Activated CD8-positive, alpha-beta memory T cell treated with anti-CD3 and anti-CD28 coated beads for 1 hour (primary cell): ENCODE data around the gene NQO2.

Experiments used
- DNase-seq, 2 donors: peaks; one replicate each; pipeline ENCODE4 v3.0.0-alpha.2; 2020; ENCODE audit warnings: low read depth in 1 of 2; ENCODE audit errors: extremely low read depth in 1 of 2

Gene NQO2

GRCh38 chr6:2999618-3000557 lies at the start of gene NQO2:
Gene NQO2, plus strand, starts transcription at chr6:2999894. Its CDS starts 6,659 bp downstream, at chr6:3006553.
- DNase-seq = peak; percentile 68 to 90

DNA sequence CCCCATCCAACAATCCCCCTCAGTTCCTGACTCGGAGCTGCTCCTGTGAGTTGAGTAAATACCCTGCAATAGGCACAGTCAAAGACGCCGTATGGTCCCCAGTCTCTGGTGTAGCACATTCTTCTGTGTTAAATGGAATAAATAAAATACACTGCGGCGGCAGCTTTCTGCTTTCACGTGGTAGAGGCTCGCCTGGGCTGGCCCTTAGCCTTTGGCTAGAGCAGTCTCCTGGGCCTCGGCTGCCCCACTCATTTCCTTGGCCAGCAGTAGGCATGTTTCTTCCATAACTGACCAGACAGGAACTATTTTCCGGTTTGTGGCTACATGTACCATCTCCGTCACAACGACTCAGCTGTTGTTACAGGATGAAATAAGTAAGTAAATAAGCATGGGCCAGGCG lies 49.0 kb upstream of the NQO2 start:
- no peak for DNase-seq

- DNase-seq = no peak
These were observed 48.0 kb upstream of the NQO2 start for GRCh38 chr6:2951728-2952127.

DNA sequence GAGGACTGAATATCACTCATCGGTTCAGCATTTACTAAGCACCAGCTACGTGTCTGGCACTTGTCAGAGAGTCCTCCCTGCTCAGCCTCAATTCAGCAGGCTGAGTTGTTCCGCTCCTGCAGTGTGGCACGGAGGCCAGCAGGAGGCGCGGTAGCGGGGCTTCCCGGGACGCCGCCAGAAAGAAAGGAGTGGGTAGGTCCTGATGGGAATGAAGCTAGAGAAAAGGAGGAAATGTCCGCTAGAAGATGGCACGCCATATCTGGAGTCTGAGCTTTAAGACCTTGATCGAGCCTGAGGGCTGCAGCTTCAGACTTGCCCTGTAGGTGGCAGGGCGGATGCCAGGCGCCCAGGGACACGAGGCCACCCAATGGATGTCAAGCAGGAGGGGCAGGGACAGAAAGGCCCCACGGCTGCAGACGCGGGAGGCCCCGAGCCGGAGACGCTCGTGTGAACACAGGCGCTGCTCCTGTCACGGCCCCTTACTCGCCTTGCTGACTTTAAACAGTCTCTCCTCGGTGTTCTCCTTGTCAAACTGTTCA lies 47.1 kb upstream of the NQO2 start:
- peak in 1 of 2 donors; percentile 30 for DNase-seq

DNA sequence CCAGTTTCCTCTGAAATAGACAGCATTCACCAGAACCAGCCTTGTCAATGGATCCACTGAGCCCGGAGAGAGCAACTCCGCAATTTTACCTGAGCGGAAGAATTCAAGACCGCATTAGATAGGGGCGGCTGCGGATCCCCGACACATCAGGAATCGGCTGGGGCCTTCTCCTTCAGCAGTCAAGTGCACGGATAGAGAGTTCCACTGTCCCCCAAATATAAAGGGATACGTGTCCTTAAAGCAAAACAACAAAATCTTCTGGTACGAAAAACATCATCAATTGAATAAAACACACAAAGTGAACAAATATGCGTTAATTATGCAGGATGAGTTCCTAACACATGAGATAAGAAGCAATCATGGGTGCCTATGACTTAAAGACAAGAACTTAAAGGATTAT lies 46.6 kb upstream of the NQO2 start:
- DNase-seq = no peak

DNA sequence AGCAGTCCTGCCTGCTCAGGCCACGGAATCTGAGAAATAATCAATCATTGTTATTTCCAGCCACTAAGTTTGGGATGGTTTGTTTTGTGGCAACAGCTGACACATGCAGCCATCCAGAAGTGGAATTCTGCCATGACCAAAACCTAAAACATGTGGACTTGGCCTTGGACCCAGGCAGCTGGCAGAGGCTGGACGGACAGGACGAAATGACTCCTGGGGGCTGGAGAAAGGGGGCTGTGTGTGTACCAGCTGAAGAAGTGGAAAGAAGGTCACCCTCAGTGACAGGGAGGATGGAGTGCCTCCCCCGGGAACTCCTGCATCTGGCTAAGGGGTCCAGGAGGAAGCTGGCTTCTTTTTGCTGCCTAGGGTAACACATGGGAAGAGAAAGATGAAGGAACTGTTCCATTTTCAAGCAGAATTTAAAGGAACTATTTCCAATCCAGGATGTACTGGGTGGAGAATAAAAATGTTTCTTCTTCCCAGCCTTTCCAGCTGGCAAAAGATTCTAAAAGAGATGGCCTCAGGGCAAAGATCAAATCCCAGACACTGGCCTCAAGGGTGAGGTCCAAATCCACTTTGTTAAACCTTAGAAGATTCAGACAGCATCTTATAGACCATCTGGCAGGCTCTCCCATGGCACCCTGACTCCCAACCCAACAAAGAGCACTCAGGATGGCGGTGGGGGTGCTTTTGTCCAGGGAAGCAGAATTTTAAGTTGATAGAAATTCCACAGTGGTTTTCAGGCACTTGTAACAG lies 42.6 kb upstream of the NQO2 start:
- no peak for DNase-seq

- DNase-seq = no peak
These were observed 41.9 kb upstream of the NQO2 start for GRCh38 chr6:2957696-2958330.

GRCh38 chr6:2958331-2958711 lies 41.4 kb upstream of the NQO2 start:
- no peak for DNase-seq

- no peak for DNase-seq
These were observed 40.9 kb upstream of the NQO2 start for GRCh38 chr6:2958776-2959175.

GRCh38 chr6:2959909-2960719 lies 39.6 kb upstream of the NQO2 start:
- no peak for DNase-seq

GRCh38 chr6:2960935-2961334 lies 38.8 kb upstream of the NQO2 start:
- DNase-seq = no peak

- DNase-seq = no peak
These were observed 38.2 kb upstream of the NQO2 start for GRCh38 chr6:2961506-2961905.

GRCh38 chr6:2962004-2962403 lies 37.7 kb upstream of the NQO2 start:
- no peak for DNase-seq

DNA sequence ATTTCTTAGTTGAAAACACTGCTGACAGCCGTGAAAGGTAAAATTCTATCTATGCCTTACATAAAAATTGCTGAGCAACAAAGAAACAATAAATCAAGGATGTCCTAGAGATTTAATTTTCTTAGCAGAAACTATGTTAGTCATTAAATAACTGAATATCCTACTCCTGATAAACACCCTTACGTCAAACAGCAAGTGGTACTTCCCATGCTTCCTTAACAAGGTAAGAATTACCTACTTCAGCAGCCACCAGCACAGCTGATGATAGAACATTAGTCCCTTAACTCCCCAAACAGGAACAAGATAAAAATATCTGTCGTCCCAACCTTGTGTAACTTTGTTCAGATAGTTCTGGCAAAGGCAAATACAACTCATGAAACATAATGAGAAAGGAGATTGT lies 37.1 kb upstream of the NQO2 start:
- DNase-seq = no peak

DNA sequence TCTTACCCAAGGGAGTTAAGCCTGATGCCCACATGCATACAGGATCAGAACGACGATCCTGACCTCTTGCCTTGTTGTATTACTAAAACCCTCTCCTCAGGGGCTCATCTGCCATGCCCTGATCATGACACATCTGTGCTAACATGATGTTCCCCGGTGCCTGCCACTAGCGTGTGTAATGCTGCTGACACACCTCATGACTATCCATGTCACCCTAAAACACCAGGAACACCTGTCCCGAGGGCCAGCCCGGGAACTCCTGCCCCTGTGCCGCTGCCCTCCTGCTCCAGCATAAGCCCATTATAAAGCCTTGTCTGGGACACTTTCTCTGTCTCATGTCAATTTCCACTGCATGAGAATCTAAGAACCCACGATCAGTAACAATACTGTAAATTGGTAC lies 35.9 kb upstream of the NQO2 start:
- DNase-seq = no peak

DNA sequence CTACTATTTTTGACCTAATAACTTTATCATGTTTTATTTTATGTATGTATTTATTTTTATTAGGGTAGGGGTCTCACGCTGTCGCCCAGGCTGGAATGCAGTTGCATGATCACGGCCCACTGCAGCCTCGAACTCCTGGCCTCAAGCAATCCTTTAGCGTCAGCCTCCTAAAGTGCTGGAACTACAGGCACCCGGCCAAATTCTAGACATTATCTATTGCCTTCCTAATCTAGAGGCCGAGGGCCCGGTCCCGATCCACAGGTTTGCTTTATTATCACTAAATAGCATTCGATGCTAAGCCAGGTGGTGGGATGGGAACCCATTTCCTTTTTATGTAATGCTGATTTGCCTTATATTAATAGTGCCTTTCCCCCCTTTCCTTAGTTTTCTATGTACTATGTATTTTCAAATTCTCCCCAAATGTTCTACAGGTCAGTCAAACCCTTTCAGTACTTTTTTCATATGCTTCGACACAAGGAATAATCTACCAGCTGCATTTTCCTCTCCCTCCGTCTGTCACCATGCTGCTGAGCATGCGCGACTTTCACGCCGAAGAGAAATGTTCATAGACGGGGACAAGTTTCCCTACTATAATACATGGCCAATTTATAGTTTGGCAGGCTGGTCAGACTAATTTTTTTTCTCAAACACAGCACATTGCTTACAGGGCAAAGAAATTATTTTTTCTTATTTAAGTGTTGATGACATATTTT lies 34.7 kb upstream of the NQO2 start:
- no peak for DNase-seq

DNA sequence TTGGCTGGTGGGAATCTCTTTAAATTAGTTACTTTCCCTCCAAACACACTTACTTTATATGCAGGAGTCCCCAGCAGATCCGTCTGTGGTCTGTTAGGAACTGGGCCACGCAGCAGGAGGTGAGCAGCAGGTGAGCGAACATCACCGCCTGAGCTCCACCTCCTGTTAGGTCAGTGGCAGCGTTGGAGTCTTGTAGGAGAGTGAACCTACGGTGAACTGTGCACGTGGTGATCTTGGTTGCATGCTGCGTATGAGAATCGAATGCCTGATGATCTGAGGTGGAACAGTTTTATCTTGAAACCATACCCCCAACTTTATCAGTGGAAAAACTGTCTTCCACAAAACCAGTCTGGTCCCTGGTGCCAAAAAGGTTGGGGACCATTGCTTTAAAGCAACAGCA lies 33.3 kb upstream of the NQO2 start:
- no peak for DNase-seq

- no peak for DNase-seq
These were observed 31.8 kb upstream of the NQO2 start for GRCh38 chr6:2967936-2968335.

DNA sequence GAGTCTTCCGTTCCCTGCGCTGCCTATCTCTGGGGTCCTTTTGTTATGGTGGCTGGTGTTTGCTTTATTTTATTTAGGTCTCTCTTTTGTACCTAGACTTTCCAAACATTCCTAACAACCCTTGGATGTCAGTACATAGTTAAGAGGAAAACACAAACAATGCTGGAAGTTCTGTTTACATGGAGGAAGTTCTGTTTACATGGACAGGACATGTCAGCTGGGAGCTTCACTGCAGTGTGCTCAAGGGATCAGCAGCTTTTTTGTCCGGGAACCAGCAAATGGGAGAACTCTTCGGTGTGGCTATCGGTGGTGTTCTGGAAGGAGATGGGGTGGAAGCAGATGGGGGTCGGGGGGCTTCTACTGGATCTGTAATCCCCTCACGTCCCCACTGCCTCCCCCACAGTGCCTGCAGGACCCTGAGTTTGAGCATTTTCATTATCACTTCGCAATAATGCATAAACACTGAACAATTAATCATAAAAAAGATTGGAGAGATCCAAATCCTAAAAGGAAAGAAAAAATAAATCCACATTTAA lies 31.0 kb upstream of the NQO2 start:
- no peak for DNase-seq

GRCh38 chr6:2969549-2969948 lies 30.1 kb upstream of the NQO2 start:
- DNase-seq = no peak
